GM18951 (cell line): ENCODE measurements around the gene LRPAP1.
"Not testable (repeated sequence)": the region's sequence is repeated elsewhere in the genome, so short reads cannot be mapped to it uniquely, and the experiment has no call there.

Source experiments
- POLR2A ChIP-seq: IDR thresholded peaks from 4 replicates; pipeline ENCODE4 v1.6.1; 2011; ENCODE audit warnings: mild to moderate bottlenecking; ENCODE audit not compliant: insufficient read length, insufficient read depth; ENCODE audit errors: extremely low read depth
- in situ Hi-C: fragments of 300-500 bp; cut with MboI; formaldehyde crosslinking; loops from one replicate; pipeline ENCODE4 v1.12.0; 2022; ENCODE audit warnings: low sequenced_read_pairs, mixed read lengths, inconsistent platforms; ENCODE audit not compliant: unreplicated experiment

LRPAP1 gene, protein sequence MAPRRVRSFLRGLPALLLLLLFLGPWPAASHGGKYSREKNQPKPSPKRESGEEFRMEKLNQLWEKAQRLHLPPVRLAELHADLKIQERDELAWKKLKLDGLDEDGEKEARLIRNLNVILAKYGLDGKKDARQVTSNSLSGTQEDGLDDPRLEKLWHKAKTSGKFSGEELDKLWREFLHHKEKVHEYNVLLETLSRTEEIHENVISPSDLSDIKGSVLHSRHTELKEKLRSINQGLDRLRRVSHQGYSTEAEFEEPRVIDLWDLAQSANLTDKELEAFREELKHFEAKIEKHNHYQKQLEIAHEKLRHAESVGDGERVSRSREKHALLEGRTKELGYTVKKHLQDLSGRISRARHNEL

DNA sequence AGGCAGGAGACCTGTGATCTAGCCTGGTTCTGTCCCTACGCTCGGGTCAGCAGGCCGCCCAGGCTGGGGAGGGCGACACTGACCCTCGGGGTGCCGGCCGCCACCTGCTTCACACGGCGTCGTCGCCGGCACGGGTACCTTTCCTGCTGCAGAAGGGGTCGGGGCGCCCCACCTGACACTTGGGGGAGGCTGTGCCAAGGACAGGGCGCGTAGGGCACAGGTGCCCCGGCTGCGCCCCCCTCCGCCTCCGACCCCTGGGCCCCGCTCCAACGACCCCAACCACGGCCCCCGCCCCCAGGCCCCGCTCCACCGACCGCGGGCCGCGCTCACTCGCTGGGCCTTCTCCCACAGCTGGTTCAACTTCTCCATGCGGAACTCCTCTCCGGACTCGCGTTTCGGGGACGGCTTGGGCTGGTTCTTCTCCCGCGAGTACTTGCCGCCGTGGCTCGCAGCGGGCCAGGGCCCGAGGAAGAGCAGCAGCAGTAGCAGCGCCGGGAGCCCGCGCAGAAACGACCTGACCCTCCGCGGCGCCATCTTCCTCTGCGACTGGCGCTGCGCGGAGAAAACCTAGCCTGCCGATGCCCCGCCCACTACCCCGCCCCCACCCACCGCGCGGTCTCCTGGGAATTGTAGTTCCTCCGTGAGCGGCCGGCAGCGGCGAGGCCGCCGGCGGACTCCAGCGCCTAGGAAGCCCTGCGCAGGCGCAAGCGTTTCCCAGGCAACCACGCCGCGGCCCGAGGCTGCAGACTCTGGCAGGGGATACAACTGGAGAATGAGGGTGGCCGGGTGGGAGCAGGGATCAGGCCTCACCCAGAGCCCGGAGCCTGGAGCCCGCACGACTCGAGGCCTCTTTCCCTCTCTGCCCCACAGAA lies at the start of gene LRPAP1:
LRPAP1 (minus strand) TSS at position 544 of the 872 bp plus-strand sequence; CDS start at position 534, 10 bp downstream.
- TF ChIP-seq POLR2A, result peak; percentile 96
- in situ Hi-C loops, result no loop called here

DNA sequence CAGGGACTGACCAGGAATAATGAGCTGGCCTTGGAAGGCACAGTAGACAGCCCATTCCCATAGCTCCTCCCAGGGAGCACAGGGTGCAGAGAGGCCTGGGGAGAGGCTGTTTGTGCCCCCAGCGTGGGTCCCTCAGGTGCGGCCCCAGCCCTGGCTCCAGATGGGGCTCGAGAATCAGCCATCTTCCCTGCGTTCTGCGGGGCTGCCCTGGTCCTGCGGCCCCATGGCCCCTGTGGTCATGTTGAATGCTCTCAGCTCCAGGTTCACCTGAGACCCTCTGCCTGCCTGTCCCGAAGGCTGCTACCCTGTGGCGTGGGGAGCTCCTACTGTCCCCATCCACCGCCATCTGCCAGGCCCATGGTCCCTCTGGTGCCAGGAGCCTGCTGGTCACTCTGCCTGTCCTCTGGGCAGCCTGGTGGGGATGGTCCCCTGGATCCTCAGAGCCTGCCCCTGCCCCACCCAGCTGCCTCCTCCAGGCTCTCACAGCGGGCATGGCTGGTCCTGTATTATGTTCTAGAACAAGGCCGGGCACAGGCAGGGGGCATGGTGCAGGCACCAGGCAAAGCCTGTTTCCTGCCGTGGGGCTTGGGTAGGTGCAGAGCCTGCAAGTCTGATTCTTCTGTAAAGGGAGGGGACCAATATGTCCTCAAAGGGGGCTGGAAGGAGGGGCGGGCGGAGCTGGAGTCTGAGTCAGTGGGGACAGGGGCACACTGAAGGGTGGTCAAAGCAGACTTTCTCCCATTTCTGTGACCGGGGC lies 49.3 kb upstream of the LRPAP1 start:
- in situ Hi-C loops, result not testable (repeated sequence)

- in situ Hi-C loops, result not testable (repeated sequence)
These were observed 48.6 kb upstream of the LRPAP1 start for GRCh38 chr4:3580859-3581258.

DNA sequence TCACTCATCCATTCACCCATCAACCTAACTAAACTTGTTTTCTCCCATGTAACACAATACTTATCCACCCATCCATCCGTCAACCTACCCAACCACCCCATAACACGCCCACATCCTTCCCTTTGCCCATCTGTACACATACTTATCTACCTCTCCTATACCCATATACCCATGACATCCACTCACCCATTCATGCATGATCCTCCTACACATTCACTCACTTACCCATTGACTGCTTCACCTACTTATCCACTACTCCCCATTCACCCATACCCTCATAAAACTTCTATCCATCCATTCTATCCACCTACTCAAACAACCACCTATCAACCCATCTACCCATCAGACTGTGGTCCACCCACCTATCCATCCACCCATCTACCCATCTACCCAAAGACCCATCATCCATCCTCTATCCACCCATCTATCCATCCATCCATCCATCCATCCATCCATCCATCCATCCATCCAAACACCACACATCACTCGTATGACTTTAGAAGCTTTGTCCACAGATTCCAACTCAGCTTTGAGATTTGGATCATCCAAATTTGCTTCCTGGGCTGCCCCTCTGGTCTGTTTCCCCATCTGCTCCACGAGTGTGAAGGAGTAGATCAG lies 46.4 kb upstream of the LRPAP1 start:
- in situ Hi-C loops, result not testable (repeated sequence)

DNA sequence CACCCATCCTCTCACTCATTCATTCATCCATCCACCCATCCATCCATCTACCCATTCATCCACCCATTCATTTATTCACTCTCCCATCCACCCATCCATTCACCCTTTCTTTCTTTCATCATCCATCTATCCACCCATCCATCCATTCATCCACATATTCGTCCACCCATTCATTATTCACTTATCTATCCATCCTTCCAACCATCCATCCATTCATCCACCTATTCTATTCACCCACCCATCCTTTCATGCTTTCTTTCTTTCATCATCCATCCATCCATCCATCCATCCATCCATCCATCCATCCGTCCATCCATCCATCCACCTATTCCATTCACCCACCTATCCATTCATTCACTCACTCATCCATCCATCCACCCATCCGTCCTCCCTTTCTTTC lies 45.8 kb upstream of the LRPAP1 start:
- in situ Hi-C loops, result not testable (repeated sequence)

DNA sequence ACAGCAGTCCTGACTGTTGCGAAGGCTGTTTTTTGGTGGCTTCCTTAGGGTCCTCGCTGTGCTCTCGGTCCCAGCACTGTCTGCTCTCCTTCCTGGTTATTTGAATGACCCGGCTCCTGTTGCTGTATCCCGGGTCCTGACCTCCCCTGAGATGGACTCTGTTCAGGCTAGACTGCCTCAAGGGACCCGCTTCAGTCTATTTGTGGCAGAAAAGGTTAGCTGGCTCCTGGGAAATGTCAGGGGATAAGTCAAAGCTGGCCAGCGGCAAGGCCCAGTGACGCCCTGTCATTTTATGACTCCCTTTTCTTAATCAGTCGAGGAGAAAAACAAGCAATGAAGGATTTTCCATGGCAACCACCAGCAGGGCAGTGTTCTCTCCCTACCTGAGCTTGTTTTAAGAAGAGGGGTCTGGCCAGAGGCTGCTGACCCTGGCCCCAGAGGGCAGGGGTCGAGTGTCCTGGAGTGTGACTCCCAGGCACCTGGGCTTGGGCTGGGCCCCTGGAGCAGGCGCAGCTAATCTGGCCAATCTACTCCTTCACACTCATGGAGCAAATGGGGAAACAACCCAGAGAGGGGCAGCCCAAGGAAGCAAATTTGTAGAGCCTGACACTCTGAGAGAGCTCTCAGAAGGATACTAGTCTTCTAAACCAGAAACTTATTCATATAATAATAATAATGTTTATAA lies 45.1 kb upstream of the LRPAP1 start:
- in situ Hi-C loops, result not testable (repeated sequence)

GRCh38 chr4:3576533-3577207 lies 44.4 kb upstream of the LRPAP1 start:
- in situ Hi-C loops, result not testable (repeated sequence)

DNA sequence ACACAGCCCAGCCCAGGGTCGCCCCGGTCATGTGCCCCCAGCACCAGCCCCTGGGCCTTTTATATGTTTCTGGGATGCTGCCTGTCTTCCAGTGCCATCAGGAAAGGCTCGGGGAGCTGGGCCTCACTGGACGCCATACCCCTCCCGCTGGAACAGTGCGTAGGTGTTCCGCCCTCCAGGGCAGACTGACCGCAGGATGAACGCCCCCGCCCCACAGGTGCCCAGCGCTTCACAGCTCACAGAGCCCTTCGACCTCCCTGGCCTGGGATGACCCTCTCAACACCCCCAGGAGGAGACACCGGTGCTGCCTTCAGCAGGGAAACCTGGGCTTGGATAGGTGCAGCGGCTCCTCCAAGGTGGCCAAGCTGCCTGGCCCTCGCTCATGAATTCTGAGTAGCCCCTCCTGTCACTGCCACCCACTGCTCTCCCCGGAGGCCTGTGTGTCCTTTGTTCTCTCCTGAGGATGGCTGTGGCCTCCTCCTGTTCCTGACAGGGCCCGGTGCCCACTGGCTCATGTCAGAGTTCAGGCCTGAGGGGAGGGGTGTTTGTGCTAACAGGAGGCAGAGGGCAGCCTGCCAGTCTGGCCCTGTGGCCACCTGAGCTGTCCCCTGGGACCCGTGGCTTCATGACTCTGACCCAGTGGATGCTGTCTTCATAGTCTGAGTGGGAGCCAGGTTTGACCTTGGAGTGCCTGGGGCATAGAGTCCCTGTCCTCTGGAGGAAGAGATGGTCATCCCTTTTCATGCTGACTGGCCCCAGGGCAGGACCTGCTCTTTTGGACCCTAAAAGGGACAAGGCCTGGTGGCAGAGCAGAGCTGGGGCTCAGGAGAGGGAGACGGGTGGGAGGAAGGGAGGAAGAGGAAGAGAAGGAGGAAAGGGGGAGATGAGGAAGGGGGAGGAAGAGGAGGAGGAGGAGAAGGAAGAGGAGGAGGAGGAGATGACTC lies 43.5 kb upstream of the LRPAP1 start:
- in situ Hi-C loops, result not testable (repeated sequence)

GRCh38 chr4:3574865-3575264 lies 42.6 kb upstream of the LRPAP1 start:
- in situ Hi-C loops, result not testable (repeated sequence)

- in situ Hi-C loops, result not testable (repeated sequence)
These were observed 42.1 kb upstream of the LRPAP1 start for GRCh38 chr4:3574346-3574745.

- in situ Hi-C loops, result no loop called here
- no peak for TF ChIP-seq POLR2A
These were observed 40.9 kb upstream of the LRPAP1 start for GRCh38 chr4:3573131-3573530.

DNA sequence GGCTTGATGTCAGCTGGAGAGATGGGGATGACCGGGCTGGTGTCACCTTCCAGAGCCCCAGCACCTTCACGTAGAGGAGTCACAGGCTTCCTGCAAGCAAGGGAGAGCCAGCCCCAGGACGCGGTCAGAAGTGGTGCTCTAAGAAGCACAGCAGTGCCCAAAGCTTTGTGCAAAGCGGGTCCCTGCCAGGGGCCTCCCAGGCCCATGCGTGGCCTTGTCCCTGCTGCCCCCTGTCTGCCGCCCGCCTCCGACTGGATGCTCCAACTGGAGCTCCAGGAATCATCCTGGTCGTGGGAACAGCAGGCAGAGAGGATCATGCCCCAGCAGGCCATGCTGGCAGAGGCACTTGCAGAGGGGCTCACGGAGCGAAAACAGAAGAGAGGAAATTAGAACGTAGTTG lies 40.1 kb upstream of the LRPAP1 start:
- in situ Hi-C loops, result no loop called here
- TF ChIP-seq POLR2A, result no peak
